HEK293T (cell line): ENCODE data around the gene TIMP4.

Experiments used
- CTCF ChIA-PET: fragments of 350-600 bp; formaldehyde crosslinking; extraction: SDS; loops from one replicate; lab custom pipeline; 2021; ENCODE audit warnings: antibody characterized with exemption, inconsistent platforms; lab: Yijun Ruan, JAX
- POLR2A ChIA-PET: fragments of 350-600 bp; formaldehyde crosslinking; extraction: SDS; loops from one replicate; lab custom pipeline; 2020; ENCODE audit warnings: antibody characterized with exemption, inconsistent platforms; lab: Yijun Ruan, JAX
- DNase-seq: peaks from one replicate; pipeline ENCODE4 v3.0.0; 2012; ENCODE audit warnings: mixed read lengths; ENCODE audit errors: extremely low spot score
- ARNT ChIP-seq: fragments of 450-650 bp; IDR thresholded peaks from 2 replicates; pipeline ENCODE4 v1.6.1; 2017; ENCODE audit warnings: mild to moderate bottlenecking
- BHLHE40 ChIP-seq: fragments of 450-650 bp; IDR thresholded peaks from 2 replicates; pipeline ENCODE4 v1.6.1; 2016; ENCODE audit warnings: mild to moderate bottlenecking, moderate library complexity, borderline replicate concordance
- CTBP1 ChIP-seq: fragments of 450-650 bp; IDR thresholded peaks from 2 replicates; pipeline ENCODE4 v1.6.1; 2016; ENCODE audit warnings: borderline replicate concordance
- ELF4 ChIP-seq: fragments of 450-650 bp; IDR thresholded peaks from 2 replicates; pipeline ENCODE4 v1.6.1; 2017; ENCODE audit warnings: antibody characterized with exemption
- FOXA1 ChIP-seq: fragments of 450-650 bp; IDR thresholded peaks from 2 replicates; pipeline ENCODE4 v1.6.1; 2016; ENCODE audit warnings: mild to moderate bottlenecking
- FOXK2 ChIP-seq: fragments of 450-650 bp; IDR thresholded peaks from 2 replicates; pipeline ENCODE4 v1.6.1; 2016; ENCODE audit warnings: mild to moderate bottlenecking
- FOXM1 ChIP-seq: fragments of 450-650 bp; IDR thresholded peaks from 2 replicates; pipeline ENCODE4 v1.6.1; 2017; ENCODE audit warnings: mild to moderate bottlenecking, borderline replicate concordance
- HDGF ChIP-seq: fragments of 450-650 bp; IDR thresholded peaks from 2 replicates; pipeline ENCODE4 v1.6.1; 2017; ENCODE audit warnings: antibody characterized with exemption, borderline replicate concordance
- L3MBTL2 ChIP-seq: fragments of 450-650 bp; conservative IDR thresholded peaks from 2 replicates; pipeline ENCODE4 v1.6.1; 2016; ENCODE audit warnings: mild to moderate bottlenecking
- LEF1 ChIP-seq: fragments of 450-650 bp; IDR thresholded peaks from 2 replicates; pipeline ENCODE4 v1.6.1; 2017; ENCODE audit warnings: mild to moderate bottlenecking, borderline replicate concordance
- NFRKB ChIP-seq: fragments of 450-650 bp; IDR thresholded peaks from 2 replicates; pipeline ENCODE4 v1.6.1; 2016; ENCODE audit warnings: mild to moderate bottlenecking, moderate library complexity
- SP1 ChIP-seq: fragments of 450-650 bp; IDR thresholded peaks from 2 replicates; pipeline ENCODE4 v1.6.1; 2017
- SUZ12 ChIP-seq: fragments of 450-650 bp; IDR thresholded peaks from 2 replicates; pipeline ENCODE4 v1.6.1; 2016; ENCODE audit warnings: mild to moderate bottlenecking
- TARDBP ChIP-seq: fragments of 450-650 bp; IDR thresholded peaks from 2 replicates; pipeline ENCODE4 v1.6.1; 2016
- ZNF384 ChIP-seq: fragments of 450-650 bp; IDR thresholded peaks from 2 replicates; pipeline ENCODE4 v1.6.1; 2016
- TF ChIP-seq, protein P1 (sequence below): fragments of 450-650 bp; IDR thresholded peaks from 2 replicates; pipeline ENCODE4 v1.6.1; 2016

The TIMP4 gene

GRCh38 chr3:12158387-12159226, at the start of gene TIMP4:
TIMP4 (minus strand) TSS chr3:12158912; CDS start chr3:12158840, 72 bp downstream.
- ChIA-PET POLR2A (interaction anchor here (0.6 kb wide), 1 partner anchor 326 kb away, joined by 3 read pairs; the partner anchor contains the start of gene TSEN2), CTCF (no interaction called here)
- no peak for DNase-seq
- TF ChIP-seq ELF4 (no peak), CTBP1 (no peak), BHLHE40 (no peak), FOXK2 (no peak), L3MBTL2 (no peak), FOXA1 (no peak), ARNT (no peak), HDGF (no peak), LEF1 (no peak), NFRKB (no peak), TARDBP (no peak), ZNF384 (no peak), FOXM1 (no peak)
- TF ChIP-seq, protein P1, sequence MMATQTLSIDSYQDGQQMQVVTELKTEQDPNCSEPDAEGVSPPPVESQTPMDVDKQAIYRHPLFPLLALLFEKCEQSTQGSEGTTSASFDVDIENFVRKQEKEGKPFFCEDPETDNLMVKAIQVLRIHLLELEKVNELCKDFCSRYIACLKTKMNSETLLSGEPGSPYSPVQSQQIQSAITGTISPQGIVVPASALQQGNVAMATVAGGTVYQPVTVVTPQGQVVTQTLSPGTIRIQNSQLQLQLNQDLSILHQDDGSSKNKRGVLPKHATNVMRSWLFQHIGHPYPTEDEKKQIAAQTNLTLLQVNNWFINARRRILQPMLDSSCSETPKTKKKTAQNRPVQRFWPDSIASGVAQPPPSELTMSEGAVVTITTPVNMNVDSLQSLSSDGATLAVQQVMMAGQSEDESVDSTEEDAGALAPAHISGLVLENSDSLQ = no peak

DNA sequence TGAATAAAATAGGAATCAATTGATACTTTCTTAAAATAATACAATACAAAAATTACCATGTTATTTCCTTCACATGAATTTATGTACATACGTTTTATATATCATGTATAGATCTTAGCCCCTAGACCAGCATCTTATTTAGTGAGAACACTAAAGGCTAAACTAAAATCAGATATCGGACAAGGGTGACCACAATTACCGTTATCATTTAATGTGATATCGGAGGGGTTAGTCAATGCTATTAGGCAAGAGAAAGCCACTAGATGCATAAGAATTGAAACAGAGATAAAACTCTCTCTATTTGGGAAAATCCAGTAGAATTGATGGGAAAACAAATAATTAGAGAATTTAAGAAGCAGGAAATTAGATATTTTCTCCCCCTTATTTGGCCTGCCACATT, 46.5 kb upstream of the TIMP4 start:
- CTCF ChIA-PET = no interaction called here
- POLR2A ChIA-PET = no interaction called here
- TF ChIP-seq ARNT (no peak), ELF4 (no peak), SP1 (no peak), FOXK2 (no peak), NFRKB (no peak), SUZ12 (no peak), L3MBTL2 (no peak), CTBP1 (no peak), BHLHE40 (no peak), ZNF384 (no peak), HDGF (no peak), FOXA1 (no peak), LEF1 (no peak), TARDBP (no peak), FOXM1 (no peak)
- TF ChIP-seq, protein P1 = no peak
- no peak for DNase-seq

- DNase-seq = no peak
- CTCF ChIA-PET = no interaction called here
- POLR2A ChIA-PET = no interaction called here
- TF ChIP-seq SP1 = no peak
- no peak for TF ChIP-seq LEF1
Observed at GRCh38 chr3:12201813-12202212, 43.1 kb upstream of the TIMP4 start.

- POLR2A ChIA-PET = no interaction called here
- DNase-seq = no peak
- TF ChIP-seq BHLHE40 = no peak
- TF ChIP-seq LEF1 = no peak
- no peak for TF ChIP-seq ELF4
- TF ChIP-seq, protein P1 = no peak
- TF ChIP-seq SUZ12 = no peak
- no peak for TF ChIP-seq FOXK2
- no peak for TF ChIP-seq CTBP1
- no peak for TF ChIP-seq FOXM1
- no peak for TF ChIP-seq ARNT
- TF ChIP-seq FOXA1 = no peak
- no peak for TF ChIP-seq SP1
- TF ChIP-seq TARDBP = no peak
- no peak for TF ChIP-seq L3MBTL2
- CTCF ChIA-PET = no interaction called here
Observed at GRCh38 chr3:12198301-12198700, 39.6 kb upstream of the TIMP4 start.

GRCh38 chr3:12197475-12197874, 38.8 kb upstream of the TIMP4 start:
- no peak for DNase-seq
- ChIA-PET POLR2A (no interaction called here), CTCF (no interaction called here)
- TF ChIP-seq NFRKB (no peak), ZNF384 (no peak), FOXM1 (no peak)

DNA sequence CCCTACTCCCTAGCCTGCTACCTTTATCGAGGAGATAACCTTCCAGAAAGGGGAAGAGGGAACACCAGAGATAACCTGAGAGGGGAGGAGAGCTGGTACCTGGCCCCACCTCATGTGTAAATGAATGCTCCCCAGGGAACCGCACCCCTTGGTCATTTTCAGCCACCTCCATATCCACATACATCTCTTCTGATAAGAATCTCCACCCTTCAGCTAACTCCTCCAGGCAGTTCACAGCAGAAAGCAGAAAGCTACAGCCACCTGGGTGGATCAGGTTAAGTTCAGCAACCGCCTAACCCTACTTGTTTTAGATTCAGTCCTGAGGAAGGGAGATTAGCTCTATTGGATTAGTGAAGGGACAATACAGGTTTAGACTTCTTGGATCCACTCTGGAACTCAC, 38.0 kb upstream of the TIMP4 start:
- CTCF ChIA-PET = no interaction called here
- DNase-seq = no peak
- POLR2A ChIA-PET = no interaction called here
- TF ChIP-seq L3MBTL2 (no peak), ELF4 (no peak), ZNF384 (no peak), TARDBP (no peak), HDGF (no peak), LEF1 (no peak), SP1 (no peak), FOXM1 (no peak), ARNT (no peak), SUZ12 (no peak), BHLHE40 (no peak), NFRKB (no peak), FOXA1 (no peak)
- TF ChIP-seq, protein P1 = no peak
